A549 (cell line): ENCODE data around the gene RAP2B.

Experiments
- CEBPB ChIP-seq, 2 experiments: fragments of >200 bp in 1 of 2; sonication (Bioruptor Twin) in 1 of 2; formaldehyde crosslinking in 1 of 2; IDR thresholded peaks; 2 replicates each; pipeline ENCODE4 v1.6.1; 2012 to 2016
- CHD2 ChIP-seq: fragments of 150-350 bp; IDR thresholded peaks from 2 replicates; pipeline ENCODE4 v1.6.1; 2014; ENCODE audit warnings: low read length; ENCODE audit not compliant: partially characterized antibody
- EHMT2 ChIP-seq: fragments of 200-600 bp; sonication (generic); IDR thresholded peaks from 2 replicates; pipeline ENCODE4 v1.6.1; 2016; ENCODE audit warnings: antibody characterized with exemption, low read depth, mild to moderate bottlenecking, moderate library complexity
- EP300 ChIP-seq, 2 experiments: fragments of >200 bp; sonication (Bioruptor Twin); formaldehyde crosslinking; IDR thresholded peaks; 2 replicates in 1 of 2; 3 replicates in 1 of 2; pipeline ENCODE4 v1.6.1; 2016 to 2017
- ESRRA ChIP-seq: fragments of 150-350 bp; IDR thresholded peaks from 2 replicates; pipeline ENCODE4 v1.6.1; 2014; ENCODE audit warnings: mild to moderate bottlenecking, low read length, borderline replicate concordance
- JUNB ChIP-seq: fragments of >200 bp; sonication (Bioruptor Twin); formaldehyde crosslinking; IDR thresholded peaks from 2 replicates; pipeline ENCODE4 v1.6.1; 2016
- POLR2A ChIP-seq: IDR thresholded peaks from 2 replicates; pipeline ENCODE4 v1.6.1; 2012; ENCODE audit warnings: mild to moderate bottlenecking, low read length
- RCOR1 ChIP-seq: fragments of 150-350 bp; IDR thresholded peaks from 2 replicates; pipeline ENCODE4 v1.6.1; 2014; ENCODE audit warnings: antibody characterized with exemption, low read length, low read depth
- SMC3 ChIP-seq: fragments of >200 bp; sonication (Bioruptor Twin); formaldehyde crosslinking; IDR thresholded peaks from 3 replicates; pipeline ENCODE4 v1.6.1; 2018; ENCODE audit warnings: inconsistent platforms
- TF ChIP-seq, protein P1 (sequence below): fragments of >200 bp; sonication (Bioruptor Twin); formaldehyde crosslinking; IDR thresholded peaks from 3 replicates; pipeline ENCODE4 v1.5.1; 2016
- TF ChIP-seq, protein P2 (sequence below): IDR thresholded peaks from 2 replicates; pipeline ENCODE4 v1.6.1; 2012

DNA sequence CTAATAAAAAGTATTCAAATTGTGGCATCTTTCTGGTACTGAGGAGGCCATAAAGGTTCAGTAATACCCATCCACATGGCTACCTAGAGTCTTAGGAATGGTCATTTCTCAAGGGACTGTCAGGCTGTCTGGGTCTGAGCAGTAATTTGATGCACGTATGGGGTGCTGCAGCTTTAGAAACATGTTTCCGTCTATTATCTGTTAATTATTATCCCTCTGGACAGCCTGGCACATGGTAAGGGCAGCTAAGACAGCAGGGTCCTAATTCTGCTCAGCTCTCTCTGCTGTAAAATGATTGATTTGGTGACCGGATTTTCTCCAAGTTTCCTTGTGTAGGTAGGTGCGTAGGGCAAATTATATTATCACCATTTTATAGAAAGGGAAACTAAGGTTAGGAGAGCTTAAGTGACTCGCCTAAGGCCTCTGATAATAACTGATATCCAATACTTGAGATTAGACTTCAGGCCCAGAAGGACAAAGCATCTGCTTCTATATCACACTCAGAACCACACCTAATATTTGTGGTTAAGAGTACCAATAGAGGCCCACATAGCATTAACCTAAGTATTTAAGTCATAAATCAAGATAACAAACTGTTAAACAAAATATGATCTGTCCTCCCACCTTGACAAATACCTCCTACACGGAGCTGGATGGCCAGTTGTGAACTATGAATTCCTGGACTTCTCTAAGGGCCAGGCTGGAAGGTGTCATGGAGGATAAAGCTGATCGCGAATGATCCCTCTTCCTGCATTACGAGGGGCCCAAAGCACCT lies 2.9 kb upstream of the RAP2B start:
- no peak for TF ChIP-seq JUNB
- TF ChIP-seq, protein P1, sequence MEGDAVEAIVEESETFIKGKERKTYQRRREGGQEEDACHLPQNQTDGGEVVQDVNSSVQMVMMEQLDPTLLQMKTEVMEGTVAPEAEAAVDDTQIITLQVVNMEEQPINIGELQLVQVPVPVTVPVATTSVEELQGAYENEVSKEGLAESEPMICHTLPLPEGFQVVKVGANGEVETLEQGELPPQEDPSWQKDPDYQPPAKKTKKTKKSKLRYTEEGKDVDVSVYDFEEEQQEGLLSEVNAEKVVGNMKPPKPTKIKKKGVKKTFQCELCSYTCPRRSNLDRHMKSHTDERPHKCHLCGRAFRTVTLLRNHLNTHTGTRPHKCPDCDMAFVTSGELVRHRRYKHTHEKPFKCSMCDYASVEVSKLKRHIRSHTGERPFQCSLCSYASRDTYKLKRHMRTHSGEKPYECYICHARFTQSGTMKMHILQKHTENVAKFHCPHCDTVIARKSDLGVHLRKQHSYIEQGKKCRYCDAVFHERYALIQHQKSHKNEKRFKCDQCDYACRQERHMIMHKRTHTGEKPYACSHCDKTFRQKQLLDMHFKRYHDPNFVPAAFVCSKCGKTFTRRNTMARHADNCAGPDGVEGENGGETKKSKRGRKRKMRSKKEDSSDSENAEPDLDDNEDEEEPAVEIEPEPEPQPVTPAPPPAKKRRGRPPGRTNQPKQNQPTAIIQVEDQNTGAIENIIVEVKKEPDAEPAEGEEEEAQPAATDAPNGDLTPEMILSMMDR, result no peak
- TF ChIP-seq SMC3, result no peak
- TF ChIP-seq EP300 (IDR thresholded peaks at IDR 0.05), result no peak
- TF ChIP-seq POLR2A, result no peak
- TF ChIP-seq RCOR1, result no peak
- TF ChIP-seq CEBPB (IDR thresholded peaks at IDR 0.05), result no peak
- TF ChIP-seq EHMT2, result no peak
- TF ChIP-seq, protein P2, sequence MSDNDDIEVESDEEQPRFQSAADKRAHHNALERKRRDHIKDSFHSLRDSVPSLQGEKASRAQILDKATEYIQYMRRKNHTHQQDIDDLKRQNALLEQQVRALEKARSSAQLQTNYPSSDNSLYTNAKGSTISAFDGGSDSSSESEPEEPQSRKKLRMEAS, result no peak; the same call in 1 of the 2 replicates
- no peak for TF ChIP-seq CHD2
- no peak for TF ChIP-seq ESRRA
